Skeletal muscle tissue (tissue), 4 donors: ENCODE data around the gene NAV2. TPM values are rescaled to one million over a fixed set of nuclear protein-coding genes. Genes with fewer than 3 reads are reported as not detected.

Experiments
- H3K27ac ChIP-seq: one replicate; pipeline ENCODE4 v1.7.0; 2013; ENCODE audit warnings: mild to moderate bottlenecking, low read depth, low read length, inconsistent platforms
- H3K27me3 ChIP-seq, 3 donors: one replicate each; pipeline ENCODE4 v1.7.0; 2013; ENCODE audit warnings: low read length in 3 of 3; ENCODE audit not compliant: control insufficient read depth in 3 of 3, insufficient read depth in 3 of 3
- H3K36me3 ChIP-seq, 3 donors: one replicate each; pipeline ENCODE4 v1.7.0; 2013; ENCODE audit warnings: low read length in 3 of 3; ENCODE audit not compliant: control insufficient read depth in 3 of 3, insufficient read depth in 3 of 3
- H3K4me1 ChIP-seq, 3 donors: one replicate each; pipeline ENCODE4 v1.7.0; 2013; ENCODE audit warnings: low read length in 3 of 3, mild to moderate bottlenecking in 3 of 3; ENCODE audit not compliant: control insufficient read depth in 3 of 3, insufficient read depth in 3 of 3
- H3K4me3 ChIP-seq, 3 donors: one replicate each; pipeline ENCODE4 v1.7.0; 2013; ENCODE audit warnings: low read length in 3 of 3
- H3K9ac ChIP-seq, 3 donors: one replicate each; pipeline ENCODE4 v1.7.0; 2013; ENCODE audit warnings: low read length in 3 of 3, mild to moderate bottlenecking in 3 of 3, moderate library complexity in 2 of 3, low read depth in 1 of 3
- H3K9me3 ChIP-seq, 3 donors: one replicate each; pipeline ENCODE4 v1.7.0; 2013; ENCODE audit warnings: low read length in 3 of 3; ENCODE audit not compliant: control insufficient read depth in 3 of 3
- total RNA-seq: library from RNA; depleted of rRNA; stranded (reverse); fragments of >200 nt; gene quantifications from one replicate; pipeline ENCODE4 v1.2.3, GENCODE V29; 2014
- donor health status: Osteomylitis.

Gene NAV2
- total RNA-seq, 1 donor from 2014 or later: 43.3 TPM

DNA sequence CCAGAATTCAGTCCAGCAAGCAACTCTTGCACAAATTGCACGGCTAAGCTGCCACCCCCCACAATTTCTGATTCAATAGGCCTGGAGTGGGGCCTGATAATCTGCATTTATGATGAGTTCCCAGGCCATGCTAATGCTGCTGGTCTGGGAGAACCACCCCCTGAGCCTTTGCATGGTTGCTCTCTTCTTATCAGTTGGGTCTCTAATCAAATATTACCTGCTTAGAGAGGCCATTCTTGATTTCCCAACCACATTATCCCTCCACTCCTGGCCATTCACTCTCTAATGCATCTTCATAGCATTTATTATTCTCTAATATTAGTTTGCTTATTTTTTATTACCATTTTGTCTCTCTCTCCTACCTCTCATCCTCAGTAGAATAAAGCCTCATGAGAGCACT is 99.5 kb downstream of the NAV2 start:
- no peaks in the 10 kb centered on the region for H3K9me3 ChIP-seq
- no peak overlapping the region for H3K27ac ChIP-seq
- no peak overlapping the region for H3K4me3 ChIP-seq
- no peaks in the 10 kb centered on the region for H3K36me3 ChIP-seq
- H3K27me3 ChIP-seq: no peaks in the 10 kb centered on the region
- H3K4me1 ChIP-seq: peaks cover 46 to 71% (median 53%) of the 10 kb centered on the region in 3 donors
- no peak overlapping the region for H3K9ac ChIP-seq

DNA sequence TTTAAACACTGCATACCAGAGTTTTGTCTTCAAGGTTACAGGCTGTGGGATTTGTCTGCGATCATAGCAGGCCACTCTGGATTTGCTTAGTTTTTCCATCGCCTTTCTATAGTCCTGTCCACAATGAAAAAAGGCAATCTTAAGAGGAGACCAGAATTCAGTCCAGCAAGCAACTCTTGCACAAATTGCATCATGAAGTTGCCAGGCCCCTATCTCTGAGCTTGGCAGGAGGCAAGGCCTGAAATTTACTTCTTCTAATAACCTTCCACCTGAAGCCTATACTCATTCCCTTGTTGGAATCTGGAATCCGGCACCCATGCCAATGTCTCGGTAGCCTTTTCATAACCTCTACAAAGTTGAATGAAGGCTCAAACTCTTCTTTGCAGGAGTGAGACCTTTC is 100.1 kb downstream of the NAV2 start:
- Histone ChIP-seq H3K9me3 (no peaks in the 10 kb centered on the region), H3K27ac (peak overlapping the region; percentile 84), H3K27me3 (no peaks in the 10 kb centered on the region), H3K9ac (peak overlapping the region in 2 of 3 donors; percentile 10 to 58), H3K4me3 (peak overlapping the region in 1 of 3 donors; percentile 10), H3K4me1 (peaks cover 52 to 72% (median 57%) of the 10 kb centered on the region in 3 donors), H3K36me3 (no peaks in the 10 kb centered on the region)

GRCh38 chr11:19813158-19813879 is 100.7 kb downstream of the NAV2 start:
- H3K36me3 ChIP-seq: no peaks in the 10 kb centered on the region
- peak overlapping the region; percentile 84 for H3K27ac ChIP-seq
- H3K4me3 ChIP-seq: peak overlapping the region; percentile 54 to 71 (median 61)
- H3K27me3 ChIP-seq: no peaks in the 10 kb centered on the region
- H3K4me1 ChIP-seq: peaks cover 54 to 70% (median 57%) of the 10 kb centered on the region in 3 donors
- peak overlapping the region; percentile 51 to 82 (median 73) for H3K9ac ChIP-seq
- no peaks in the 10 kb centered on the region for H3K9me3 ChIP-seq

DNA sequence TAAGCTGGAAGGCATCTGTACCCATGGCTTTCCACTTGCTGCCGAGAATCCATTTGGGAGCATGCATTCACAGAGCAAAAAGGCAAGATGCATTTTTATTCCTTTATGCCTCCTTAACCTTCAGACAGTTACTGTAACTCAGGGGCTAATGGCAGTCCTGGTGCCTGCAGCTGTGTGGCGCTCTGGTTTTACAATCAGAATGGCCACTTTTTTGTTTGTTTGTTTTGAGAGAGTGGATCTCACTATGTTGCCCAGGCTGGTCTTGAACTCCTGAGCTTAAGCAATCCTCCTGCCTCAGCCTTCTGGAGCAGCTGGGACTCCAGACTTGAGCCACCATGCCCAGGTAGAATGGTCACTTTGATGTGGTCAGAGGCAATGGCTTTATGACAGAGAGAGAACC is 101.8 kb downstream of the NAV2 start:
- H3K9ac ChIP-seq: peak overlapping the region; percentile 51 to 82 (median 73)
- H3K9me3 ChIP-seq: no peaks in the 10 kb centered on the region
- H3K27ac ChIP-seq: peak overlapping the region; percentile 84
- no peaks in the 10 kb centered on the region for H3K36me3 ChIP-seq
- no peaks in the 10 kb centered on the region for H3K27me3 ChIP-seq
- H3K4me1 ChIP-seq: peaks cover 56 to 70% (median 57%) of the 10 kb centered on the region in 3 donors
- peak overlapping the region; percentile 54 to 71 (median 61) for H3K4me3 ChIP-seq

DNA sequence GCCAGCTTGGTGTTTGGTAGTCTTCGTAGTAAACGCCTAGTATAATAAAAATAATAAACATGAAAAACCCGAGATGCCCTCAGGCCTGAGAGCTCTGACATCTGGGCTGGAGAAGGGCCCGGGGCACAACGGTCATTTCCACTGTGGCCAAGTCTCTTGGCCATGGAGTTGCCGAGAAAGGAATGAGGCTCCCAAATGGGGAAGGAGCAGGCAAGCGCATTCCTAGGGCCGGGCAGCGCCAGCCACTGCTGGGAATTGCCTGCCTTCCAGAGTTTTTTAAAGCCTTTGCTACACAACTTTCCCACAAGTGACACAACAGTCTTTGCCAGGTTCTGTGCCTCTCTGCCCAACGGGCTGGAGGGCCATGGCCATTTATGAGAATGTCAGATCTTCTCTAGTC is 103.4 kb downstream of the NAV2 start:
- H3K9me3 ChIP-seq: no peaks in the 10 kb centered on the region
- H3K27ac ChIP-seq: no peak overlapping the region
- H3K4me1 ChIP-seq: peaks cover 60 to 72% (median 63%) of the 10 kb centered on the region in 3 donors
- H3K9ac ChIP-seq: peak overlapping the region in 1 of 3 donors; percentile 55
- H3K4me3 ChIP-seq: peak overlapping the region in 2 of 3 donors; percentile 9 to 24
- H3K36me3 ChIP-seq: peaks cover 0 to 4% (median 0%) of the 10 kb centered on the region in 3 donors
- H3K27me3 ChIP-seq: no peaks in the 10 kb centered on the region

- Histone ChIP-seq H3K4me3 (no peak overlapping the region), H3K9me3 (no peaks in the 10 kb centered on the region), H3K4me1 (peaks cover 57 to 64% (median 58%) of the 10 kb centered on the region in 3 donors), H3K27me3 (no peaks in the 10 kb centered on the region), H3K27ac (no peak overlapping the region), H3K9ac (no peak overlapping the region), H3K36me3 (peaks cover 0 to 4% (median 0%) of the 10 kb centered on the region in 3 donors)
Measured at GRCh38 chr11:19816817-19817216, 104.2 kb downstream of the NAV2 start.

DNA sequence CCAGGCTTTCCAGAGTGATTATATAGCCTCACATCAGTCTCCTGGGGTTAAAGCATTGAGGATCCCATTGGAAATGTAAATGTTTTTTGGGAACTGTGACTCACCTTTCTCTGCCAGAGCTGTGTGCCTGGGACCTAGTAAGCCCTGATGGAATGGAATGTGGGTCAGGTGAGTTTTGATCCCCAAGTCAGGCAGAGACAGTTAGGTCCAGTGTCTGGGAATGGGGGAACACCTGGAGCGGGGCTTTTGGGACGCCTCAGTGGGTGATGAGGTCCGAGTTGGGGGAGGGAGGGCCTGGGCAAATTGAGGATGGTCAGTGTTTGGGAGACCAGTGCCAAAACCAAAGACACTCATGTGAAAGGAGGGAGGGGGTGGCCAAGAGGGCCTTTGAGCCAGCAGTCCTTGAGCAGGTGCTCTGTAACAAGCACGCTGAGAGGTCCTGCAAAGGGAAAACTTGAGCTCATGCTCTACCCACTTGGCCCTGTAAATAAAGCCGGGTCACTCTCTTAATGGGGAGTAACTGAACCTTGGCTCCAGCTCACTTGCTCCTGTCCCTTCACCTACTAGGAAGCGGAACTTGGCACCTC is 104.7 kb downstream of the NAV2 start:
- H3K36me3 ChIP-seq: peaks cover 0 to 4% (median 0%) of the 10 kb centered on the region in 3 donors
- H3K27me3 ChIP-seq: no peaks in the 10 kb centered on the region
- no peak overlapping the region for H3K9ac ChIP-seq
- H3K4me3 ChIP-seq: no peak overlapping the region
- no peaks in the 10 kb centered on the region for H3K9me3 ChIP-seq
- peaks cover 52 to 59% (median 53%) of the 10 kb centered on the region in 3 donors for H3K4me1 ChIP-seq
- no peak overlapping the region for H3K27ac ChIP-seq

- H3K27me3 ChIP-seq: no peaks in the 10 kb centered on the region
- H3K27ac ChIP-seq: no peak overlapping the region
- no peak overlapping the region for H3K9ac ChIP-seq
- H3K36me3 ChIP-seq: peaks cover 0 to 4% (median 0%) of the 10 kb centered on the region in 3 donors
- H3K4me1 ChIP-seq: peaks cover 47 to 54% (median 48%) of the 10 kb centered on the region in 3 donors
- no peak overlapping the region for H3K4me3 ChIP-seq
- H3K9me3 ChIP-seq: no peaks in the 10 kb centered on the region
Measured at GRCh38 chr11:19817870-19818269, 105.2 kb downstream of the NAV2 start.

DNA sequence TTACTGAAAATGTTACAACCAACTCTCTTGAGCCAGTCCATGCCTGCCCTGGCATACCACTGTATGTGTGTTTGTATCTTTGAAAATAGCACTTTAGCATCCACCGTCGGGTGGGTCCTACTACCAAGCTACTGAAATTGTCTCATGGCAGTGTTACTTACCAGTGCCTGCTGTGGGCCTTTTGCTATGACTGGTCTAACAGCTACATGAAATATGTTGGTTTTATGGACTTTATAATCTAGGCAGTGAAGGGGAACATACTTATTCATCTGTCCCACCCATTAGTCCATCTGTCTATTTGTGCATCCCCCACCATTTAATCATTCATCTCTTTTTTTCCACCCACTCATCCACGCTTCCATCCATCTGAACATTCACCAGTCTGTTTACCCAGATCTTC is 106.0 kb downstream of the NAV2 start:
- peaks cover 40 to 46% (median 41%) of the 10 kb centered on the region in 3 donors for H3K4me1 ChIP-seq
- H3K9ac ChIP-seq: no peak overlapping the region
- no peaks in the 10 kb centered on the region for H3K9me3 ChIP-seq
- no peak overlapping the region for H3K4me3 ChIP-seq
- H3K36me3 ChIP-seq: peaks cover 0 to 4% (median 0%) of the 10 kb centered on the region in 3 donors
- H3K27ac ChIP-seq: no peak overlapping the region
- H3K27me3 ChIP-seq: no peaks in the 10 kb centered on the region

- no peak overlapping the region for H3K9ac ChIP-seq
- H3K36me3 ChIP-seq: peaks cover 0 to 4% (median 0%) of the 10 kb centered on the region in 3 donors
- H3K27ac ChIP-seq: no peak overlapping the region
- no peak overlapping the region for H3K4me3 ChIP-seq
- H3K4me1 ChIP-seq: peaks cover 35 to 41% (median 36%) of the 10 kb centered on the region in 3 donors
- no peaks in the 10 kb centered on the region for H3K9me3 ChIP-seq
- H3K27me3 ChIP-seq: no peaks in the 10 kb centered on the region
Measured at GRCh38 chr11:19819148-19819547, 106.5 kb downstream of the NAV2 start.
